ENCODE measurements around the gene FN1.

DNA sequence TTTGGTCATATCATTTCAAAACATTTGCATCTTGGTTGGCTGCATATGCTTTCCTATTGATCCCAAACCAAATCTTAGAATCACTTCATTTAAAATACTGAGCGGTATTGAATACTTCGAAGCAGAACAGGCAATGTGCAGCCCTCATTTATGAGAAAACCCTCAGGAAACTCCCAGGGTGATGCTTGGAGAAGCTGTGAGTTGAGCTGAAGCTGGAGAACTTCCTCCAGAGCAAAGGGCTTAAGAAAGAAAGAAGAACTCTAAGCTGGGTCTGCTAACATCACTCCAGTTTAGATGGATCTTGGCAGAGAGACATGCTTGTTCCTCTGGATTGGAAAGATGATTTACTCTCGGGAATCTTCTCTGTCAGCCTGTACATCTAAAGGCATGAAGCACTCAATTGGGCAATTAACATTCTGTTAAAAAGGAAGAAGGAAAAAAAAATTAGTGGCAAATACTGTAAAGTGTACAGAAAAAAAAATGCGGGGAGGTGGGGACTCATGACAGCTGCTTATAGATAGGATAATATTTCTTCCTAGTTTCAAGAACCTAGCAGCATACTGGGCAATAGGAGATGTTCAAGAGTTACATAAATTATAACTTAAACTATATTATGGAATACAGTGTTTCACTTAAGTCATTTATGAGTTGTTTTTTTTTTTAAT is 74.5 kb downstream of the FN1 start:
- TF ChIP-seq, protein P1, sequence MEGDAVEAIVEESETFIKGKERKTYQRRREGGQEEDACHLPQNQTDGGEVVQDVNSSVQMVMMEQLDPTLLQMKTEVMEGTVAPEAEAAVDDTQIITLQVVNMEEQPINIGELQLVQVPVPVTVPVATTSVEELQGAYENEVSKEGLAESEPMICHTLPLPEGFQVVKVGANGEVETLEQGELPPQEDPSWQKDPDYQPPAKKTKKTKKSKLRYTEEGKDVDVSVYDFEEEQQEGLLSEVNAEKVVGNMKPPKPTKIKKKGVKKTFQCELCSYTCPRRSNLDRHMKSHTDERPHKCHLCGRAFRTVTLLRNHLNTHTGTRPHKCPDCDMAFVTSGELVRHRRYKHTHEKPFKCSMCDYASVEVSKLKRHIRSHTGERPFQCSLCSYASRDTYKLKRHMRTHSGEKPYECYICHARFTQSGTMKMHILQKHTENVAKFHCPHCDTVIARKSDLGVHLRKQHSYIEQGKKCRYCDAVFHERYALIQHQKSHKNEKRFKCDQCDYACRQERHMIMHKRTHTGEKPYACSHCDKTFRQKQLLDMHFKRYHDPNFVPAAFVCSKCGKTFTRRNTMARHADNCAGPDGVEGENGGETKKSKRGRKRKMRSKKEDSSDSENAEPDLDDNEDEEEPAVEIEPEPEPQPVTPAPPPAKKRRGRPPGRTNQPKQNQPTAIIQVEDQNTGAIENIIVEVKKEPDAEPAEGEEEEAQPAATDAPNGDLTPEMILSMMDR (IDR thresholded peaks at IDR 0.05 in 4 of 5, conservative IDR thresholded peaks at IDR 0.05 in 1 of 5), result no peak
- no peak for TF ChIP-seq POLR2A (IDR thresholded peaks at IDR 0.05)

All from gastrocnemius medialis (tissue), 4 donors.